Left lung (tissue), 14 donors: ENCODE measurements around the gene LRRC14B. TPM values are rescaled to one million over a fixed set of nuclear protein-coding genes. Genes with fewer than 3 reads are reported as not detected.

Experiments
- ATAC-seq: fragments of 200-7000 bp; cut with Tn5 transposase; one replicate; pipeline ENCODE4 v1.9.1; 2020; ENCODE audit warnings: moderate library complexity
- DNase-seq, 4 donors: peaks; one replicate each; pipeline ENCODE4 v3.0.0-alpha.2; 2013 to 2020
- H3K27ac ChIP-seq, 2 donors: fragments of 200-600 bp; sonication (generic) in 1 of 2; one replicate each; pipeline versions ENCODE4 v1.5.0 to v1.8.0; 2020 to 2021
- H3K27me3 ChIP-seq, 2 donors: fragments of 200-600 bp; sonication (generic) in 1 of 2; one replicate each; pipeline versions ENCODE4 v1.5.0 to v1.8.0; 2020 to 2021
- H3K36me3 ChIP-seq, 2 donors: fragments of 200-600 bp; sonication (generic) in 1 of 2; one replicate each; pipeline versions ENCODE4 v1.5.0 to v1.8.0; 2020 to 2021
- H3K4me1 ChIP-seq, 2 donors: fragments of 200-600 bp; one replicate each; pipeline ENCODE4 v1.8.0; 2021
- H3K4me3 ChIP-seq, 2 donors: fragments of 200-600 bp; sonication (generic) in 1 of 2; one replicate each; pipeline versions ENCODE4 v1.5.0 to v1.8.0; 2020 to 2021; ENCODE audit warnings: mild to moderate bottlenecking in 1 of 2
- H3K9me3 ChIP-seq, 2 donors: fragments of 200-600 bp; sonication (generic) in 1 of 2; one replicate each; pipeline versions ENCODE4 v1.5.0 to v1.8.0; 2020 to 2021
- CTCF ChIP-seq, 2 donors: fragments of 200-600 bp; sonication (generic) in 1 of 2; IDR thresholded peaks; one replicate each; pipeline versions ENCODE4 v1.5.0 to v1.8.0; 2021; ENCODE audit warnings: antibody characterized with exemption in 2 of 2
- intact Hi-C, 2 donors: fragments of 100-400 bp; cut with DNase I; formaldehyde crosslinking; loops; one replicate each; pipeline versions ENCODE4 v1.11.2 to v1.14.2; 2022
- long read RNA-seq, 12 donors: library from polyadenylated mRNA in 2 of 12; unstranded in 2 of 12; transcript quantifications; one replicate each; pipeline ENCODE4 v2.0.0 and lab custom pipeline, GENCODE V29; 2019 to 2026
- polyA plus RNA-seq, 6 donors: library from polyadenylated mRNA; unstranded; fragments of 120-200 nt; gene quantifications; one replicate each; pipeline ENCODE4 v1.2.1, GENCODE V29; 2013; ENCODE audit not compliant: insufficient read length in 6 of 6
- total RNA-seq, 2 donors: library from RNA; stranded (reverse); fragmentation: NEBNext Ultra II Directional; extraction: Animal tissue kit (Norgen Biotek cat#: 25700); gene quantifications; one replicate each; pipeline ENCODE4 v1.2.1, GENCODE V29; 2021
- donor health status: DM: no; HTN: yes; CAD: no.
- donor health status: DM: no; HTN: no; CAD: no.

LRRC14B gene
- not detected for total RNA-seq
- under 1 TPM in 5 of 6 donors, not detected in 1; 0.08 to 0.14 (median 0.11) TPM for polyA plus RNA-seq
- long read RNA-seq, donor 1 = 0 reads
- long read RNA-seq, donor 2 = 0 reads
- long read RNA-seq, donor 3 = 0 reads
- long read RNA-seq, donor 4 = 0 reads
- long read RNA-seq, donor 5 = 0 reads
- long read RNA-seq, donor 6 = 0 reads
- long read RNA-seq, donor 7 = 0 reads
- long read RNA-seq, donor 8 = 0 reads
- long read RNA-seq, donor 9 = 0 reads
- long read RNA-seq, donor 10 = 0 reads
- long read RNA-seq, donor 11, partial matches to known transcripts = 9 of 32 reads
- long read RNA-seq, donor 11, other reads (novel, unspliced or antisense) = 21 of 32 reads
- long read RNA-seq, donor 12 = 0 reads

- peak in 1 of 4 donors; percentile 77 for DNase-seq
- no peaks in the 10 kb centered on the region for H3K9me3 ChIP-seq
- no peak for TF ChIP-seq CTCF (IDR thresholded peaks at IDR 0.05)
- no peak within 1 kb of the TSS for H3K4me3 ChIP-seq
- H3K27me3 ChIP-seq = peaks cover 4 to 40% of the 10 kb centered on the region in 2 donors
- intact Hi-C loops = no loop called here
- peak; percentile 29 for ATAC-seq
- H3K36me3 ChIP-seq = no peaks in the 10 kb centered on the region
- no peak within 1 kb of the TSS for H3K27ac ChIP-seq
- H3K4me1 ChIP-seq = peaks cover 4 to 6% of the 10 kb centered on the region in 2 donors
Observed at GRCh38 chr5:191036-191948, at the start of gene LRRC14B. LRRC14B (plus strand) TSS chr5:191495; CDS start chr5:191539, 44 bp downstream.

- Histone ChIP-seq H3K9me3 (peaks cover 0 to 1% of the 10 kb centered on the region in 2 donors), H3K36me3 (no peaks in the 10 kb centered on the region), H3K27me3 (no peaks in the 10 kb centered on the region), H3K4me1 (no peaks in the 10 kb centered on the region), H3K27ac (no peak overlapping the region), H3K4me3 (no peak overlapping the region)
- TF ChIP-seq CTCF (IDR thresholded peaks at IDR 0.05) = no peak
- no peak for ATAC-seq
- intact Hi-C loops = no loop called here
- no peak for DNase-seq
Observed at GRCh38 chr5:141761-142160, 49.5 kb upstream of the LRRC14B start.

- intact Hi-C loops = no loop called here
- no peak for DNase-seq
- Histone ChIP-seq H3K9me3 (peaks cover 0 to 7% of the 10 kb centered on the region in 2 donors), H3K4me3 (no peak overlapping the region), H3K36me3 (no peaks in the 10 kb centered on the region), H3K27me3 (no peaks in the 10 kb centered on the region), H3K27ac (no peak overlapping the region), H3K4me1 (no peaks in the 10 kb centered on the region)
- TF ChIP-seq CTCF (IDR thresholded peaks at IDR 0.05) = no peak
- no peak for ATAC-seq
Observed at GRCh38 chr5:142246-142810, 49.0 kb upstream of the LRRC14B start.

GRCh38 chr5:143041-143440 is 48.3 kb upstream of the LRRC14B start:
- ATAC-seq (no peak), DNase-seq (peak in 1 of 4 donors; percentile 72)
- H3K9me3 ChIP-seq = peaks cover 0 to 14% of the 10 kb centered on the region in 2 donors
- intact Hi-C loops = no loop called here
- no peak for TF ChIP-seq CTCF (IDR thresholded peaks at IDR 0.05)
- no peak overlapping the region for H3K4me3 ChIP-seq
- H3K27me3 ChIP-seq = no peaks in the 10 kb centered on the region
- no peaks in the 10 kb centered on the region for H3K36me3 ChIP-seq
- H3K27ac ChIP-seq = no peak overlapping the region
- no peaks in the 10 kb centered on the region for H3K4me1 ChIP-seq
